Measurements from ENCODE around the gene MYMX.

MYMX gene

GRCh38 chr6:44265722-44266233 is 49.1 kb downstream of the MYMX start:
- no peak for DNase-seq

GRCh38 chr6:44266347-44266746 is 49.6 kb downstream of the MYMX start:
- no peak for DNase-seq

- no peak for DNase-seq
Observed at GRCh38 chr6:44267252-44267651, 50.5 kb downstream of the MYMX start.

Data from eye (tissue), 1 donor.